Transverse colon (tissue), 4 donors: ENCODE data around the gene GNB1L. TPM values are rescaled to one million over a fixed set of nuclear protein-coding genes. Genes with fewer than 3 reads are reported as not detected.

Experiments
- DNase-seq: peaks from one replicate; pipeline ENCODE4 v3.0.0-alpha.2; 2019
- H3K27ac ChIP-seq, 4 donors: fragments of 200-600 bp; sonication (generic); 2 replicates each; pipeline ENCODE4 v1.5.1; 2016 to 2018; ENCODE audit warnings: inconsistent platforms in 4 of 4
- H3K27me3 ChIP-seq: fragments of 200-600 bp; sonication (generic); 2 replicates; pipeline ENCODE4 v1.5.1; 2017; ENCODE audit warnings: inconsistent platforms
- H3K36me3 ChIP-seq, 4 donors: fragments of 200-600 bp; sonication (generic); 2 replicates each; pipeline ENCODE4 v1.5.1; 2017 to 2019; ENCODE audit warnings: inconsistent platforms in 4 of 4
- H3K4me1 ChIP-seq, 4 donors: fragments of 200-600 bp; sonication (generic); 2 replicates each; pipeline ENCODE4 v1.5.1; 2017 to 2020; ENCODE audit warnings: inconsistent platforms in 4 of 4
- H3K4me3 ChIP-seq, 4 donors: fragments of 200-600 bp; sonication (generic); 1 replicate in 1 of 4; 2 replicates in 3 of 4; pipeline versions ENCODE4 v1.5.1 to v1.6.1; 2017 to 2019; ENCODE audit warnings: inconsistent platforms in 4 of 4
- H3K9me3 ChIP-seq, 2 donors: fragments of 200-600 bp; sonication (generic); 2 replicates each; pipeline ENCODE4 v1.5.1; 2017 to 2019; ENCODE audit warnings: inconsistent platforms in 2 of 2
- EP300 ChIP-seq: sonication (generic); formaldehyde crosslinking; IDR thresholded peaks from one replicate; pipeline ENCODE4 v1.6.1; 2017; ENCODE audit warnings: antibody characterized with exemption, low read depth
- POLR2A ChIP-seq: fragments of 450-650 bp; IDR thresholded peaks from one replicate; pipeline ENCODE4 v1.6.1; 2016; ENCODE audit warnings: antibody characterized with exemption, mild to moderate bottlenecking, moderate library complexity
- POLR2AphosphoS5 ChIP-seq, 3 donors: sonication (generic); formaldehyde crosslinking; IDR thresholded peaks; one replicate each; pipeline ENCODE4 v1.6.1; 2016; ENCODE audit warnings: antibody characterized with exemption in 3 of 3
- WGBS, 2 donors: methylation state at CpG; one replicate each; pipeline ENCODE4 v1.1.5; 2018; ENCODE audit warnings: low coverage in 1 of 2; 5-methylcytosine and 5-hydroxymethylcytosine counted together
- in situ Hi-C, 4 donors: fragments of 200-750 bp; cut with MboI; loops; one replicate each; pipeline versions ENCODE4 v1.15.0 to v1.15.1; 2017; ENCODE audit warnings: low sequenced_read_pairs in 3 of 4, low pct_ligation_motif_present in 1 of 4, low pct_unique_long_range_greater_than_20kb in 1 of 4
- intact Hi-C: fragments of 100-400 bp; cut with DNase I; formaldehyde crosslinking; loops from one replicate; pipeline ENCODE4 v1.15.1; 2023; ENCODE audit warnings: low total_unique reads
- total RNA-seq, 4 donors: library from RNA; depleted of rRNA; stranded (reverse); fragments of >200 nt; gene quantifications; one replicate each; pipeline ENCODE4 v1.1.0, GENCODE V29; 2016
- TF ChIP-seq, protein P1 (sequence below), 5 experiments: fragments of 200-600 bp in 3 of 5; fragments of 450-650 bp in 2 of 5; sonication (generic) in 3 of 5; IDR thresholded peaks; 1 replicate in 2 of 5; 2 replicates in 3 of 5; pipeline ENCODE4 v1.5.1; 2016 to 2017; ENCODE audit warnings: antibody characterized with exemption in 5 of 5, inconsistent platforms in 3 of 5, mild to moderate bottlenecking in 2 of 5, moderate library complexity in 1 of 5

GNB1L gene
- total RNA-seq, 4 donors from 2014 or later, result 0.80 to 4.8 (median 2.8) TPM

DNA sequence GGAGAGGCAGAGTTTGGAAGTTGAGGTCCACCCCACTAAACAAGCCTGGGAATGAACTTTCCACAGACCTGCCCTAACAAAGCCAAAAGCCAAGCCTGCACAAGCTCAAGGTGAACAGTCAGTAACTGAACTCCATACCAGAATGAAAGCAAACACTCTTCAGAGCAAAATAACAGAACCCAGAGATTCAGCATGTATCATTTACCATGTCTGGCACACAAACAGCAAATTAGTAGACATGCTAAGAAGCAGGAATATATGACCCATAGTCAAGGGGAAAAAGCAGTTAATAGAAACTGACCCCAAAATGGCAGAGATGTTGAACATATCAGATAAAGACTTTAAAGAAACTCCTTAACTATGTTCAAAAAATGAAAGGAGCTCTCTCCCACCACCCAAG lies 62.8 kb downstream of the GNB1L start:
- H3K27ac ChIP-seq, result no peak overlapping the region
- TF ChIP-seq POLR2AphosphoS5 (IDR thresholded peaks at IDR 0.05), result no peak
- TF ChIP-seq EP300, result no peak
- TF ChIP-seq, protein P1, sequence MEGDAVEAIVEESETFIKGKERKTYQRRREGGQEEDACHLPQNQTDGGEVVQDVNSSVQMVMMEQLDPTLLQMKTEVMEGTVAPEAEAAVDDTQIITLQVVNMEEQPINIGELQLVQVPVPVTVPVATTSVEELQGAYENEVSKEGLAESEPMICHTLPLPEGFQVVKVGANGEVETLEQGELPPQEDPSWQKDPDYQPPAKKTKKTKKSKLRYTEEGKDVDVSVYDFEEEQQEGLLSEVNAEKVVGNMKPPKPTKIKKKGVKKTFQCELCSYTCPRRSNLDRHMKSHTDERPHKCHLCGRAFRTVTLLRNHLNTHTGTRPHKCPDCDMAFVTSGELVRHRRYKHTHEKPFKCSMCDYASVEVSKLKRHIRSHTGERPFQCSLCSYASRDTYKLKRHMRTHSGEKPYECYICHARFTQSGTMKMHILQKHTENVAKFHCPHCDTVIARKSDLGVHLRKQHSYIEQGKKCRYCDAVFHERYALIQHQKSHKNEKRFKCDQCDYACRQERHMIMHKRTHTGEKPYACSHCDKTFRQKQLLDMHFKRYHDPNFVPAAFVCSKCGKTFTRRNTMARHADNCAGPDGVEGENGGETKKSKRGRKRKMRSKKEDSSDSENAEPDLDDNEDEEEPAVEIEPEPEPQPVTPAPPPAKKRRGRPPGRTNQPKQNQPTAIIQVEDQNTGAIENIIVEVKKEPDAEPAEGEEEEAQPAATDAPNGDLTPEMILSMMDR (IDR thresholded peaks at IDR 0.05), result no peak
- TF ChIP-seq POLR2A, result no peak
- in situ Hi-C loops (no loop called here), intact Hi-C loops (no loop called here)
- no peaks in the 10 kb centered on the region for H3K4me1 ChIP-seq
- no peak overlapping the region for H3K4me3 ChIP-seq
- no peaks in the 10 kb centered on the region for H3K36me3 ChIP-seq
- H3K9me3 ChIP-seq, result no peaks in the 10 kb centered on the region
- DNase-seq, result no peak
- H3K27me3 ChIP-seq, result no peaks in the 10 kb centered on the region

DNA sequence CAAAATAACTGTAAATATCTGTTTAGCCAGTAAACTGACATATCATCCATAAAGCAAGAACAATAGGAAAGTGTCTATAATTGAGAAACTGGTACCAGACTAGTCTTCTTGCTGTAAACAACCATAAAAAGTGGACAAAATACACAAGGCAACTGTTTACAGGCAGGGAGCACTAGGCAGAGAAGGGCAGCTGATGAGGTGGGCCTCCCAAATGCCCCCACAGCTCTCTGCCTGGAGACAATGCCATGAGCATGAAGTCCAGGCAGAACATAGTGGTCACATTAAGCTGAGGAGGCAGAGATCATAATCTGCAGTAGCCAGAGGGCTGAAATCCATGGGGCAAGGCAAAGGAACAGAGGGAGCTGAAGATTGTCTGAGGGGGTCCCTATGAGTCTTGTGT lies 63.4 kb downstream of the GNB1L start:
- TF ChIP-seq, protein P1 (IDR thresholded peaks at IDR 0.05), result no peak
- TF ChIP-seq POLR2AphosphoS5 (IDR thresholded peaks at IDR 0.05) (no peak), EP300 (no peak), POLR2A (no peak)
- no peaks in the 10 kb centered on the region for H3K36me3 ChIP-seq
- H3K27ac ChIP-seq, result no peak overlapping the region
- H3K4me1 ChIP-seq, result no peaks in the 10 kb centered on the region
- no peak overlapping the region for H3K4me3 ChIP-seq
- DNase-seq, result no peak
- H3K27me3 ChIP-seq, result no peaks in the 10 kb centered on the region
- H3K9me3 ChIP-seq, result no peaks in the 10 kb centered on the region
- in situ Hi-C loops (no loop called here), intact Hi-C loops (no loop called here)

DNA sequence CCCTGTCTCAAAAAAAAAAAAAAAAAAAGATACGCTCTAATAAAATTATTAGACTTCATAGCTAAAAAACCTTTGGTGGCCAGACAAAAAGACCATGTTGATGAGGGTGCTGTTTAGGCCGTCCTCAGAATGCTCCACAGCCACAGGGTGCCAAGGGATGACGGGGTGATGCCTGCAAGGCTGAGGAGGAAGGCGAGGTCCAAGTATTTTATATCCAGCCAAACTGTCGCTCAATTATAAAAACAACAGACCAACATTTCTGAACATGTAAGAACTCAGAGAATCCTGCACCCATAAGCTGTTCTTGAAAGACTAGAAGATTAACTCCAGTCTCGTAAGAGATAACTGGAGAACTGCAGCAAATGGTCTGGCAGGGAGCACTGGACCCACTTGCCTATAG lies 64.8 kb downstream of the GNB1L start:
- H3K4me3 ChIP-seq, result no peak overlapping the region
- no peaks in the 10 kb centered on the region for H3K9me3 ChIP-seq
- H3K27ac ChIP-seq, result no peak overlapping the region
- 90 to 97% methylated on average over 6 of the region's 6 CpGs for WGBS, 2 donors
- DNase-seq, result no peak
- TF ChIP-seq POLR2A, result no peak
- no peak for TF ChIP-seq EP300
- no peak for TF ChIP-seq POLR2AphosphoS5 (IDR thresholded peaks at IDR 0.05)
- TF ChIP-seq, protein P1 (IDR thresholded peaks at IDR 0.05), result no peak
- H3K36me3 ChIP-seq, result no peaks in the 10 kb centered on the region
- no peaks in the 10 kb centered on the region for H3K4me1 ChIP-seq
- no peaks in the 10 kb centered on the region for H3K27me3 ChIP-seq
- in situ Hi-C loops (no loop called here), intact Hi-C loops (no loop called here)

DNA sequence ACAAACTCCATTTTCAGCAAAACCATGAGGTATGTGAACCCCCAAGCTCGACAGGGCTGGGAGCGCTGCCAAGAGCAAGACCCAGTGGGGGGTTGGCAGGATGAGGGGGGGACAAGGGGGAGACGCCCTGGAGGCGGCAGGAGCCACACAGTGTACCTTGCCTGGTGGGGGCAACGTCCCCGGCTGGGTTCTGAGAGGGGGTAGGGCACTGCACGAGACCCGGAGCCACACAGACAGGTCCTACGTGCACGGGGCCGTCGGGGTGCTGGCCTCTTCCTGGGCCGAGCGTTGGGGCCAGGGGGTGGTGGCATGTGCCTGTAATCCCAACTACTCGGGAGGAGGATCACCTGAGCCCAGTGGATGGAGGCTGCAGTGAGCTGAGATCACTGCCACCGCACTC lies 65.3 kb downstream of the GNB1L start:
- no peaks in the 10 kb centered on the region for H3K9me3 ChIP-seq
- WGBS, 2 donors, result 90 to 100% methylated on average over 1 to 16 of the region's 16 CpGs
- in situ Hi-C loops, result no loop called here

More for the DNA sequence above, 65.3 kb downstream of the GNB1L start:
- no peak for DNase-seq
- no peak overlapping the region for H3K27ac ChIP-seq
- intact Hi-C loops, result no loop called here
- H3K27me3 ChIP-seq, result no peaks in the 10 kb centered on the region
- TF ChIP-seq POLR2A (no peak), EP300 (no peak), POLR2AphosphoS5 (IDR thresholded peaks at IDR 0.05) (no peak)
- TF ChIP-seq, protein P1 (IDR thresholded peaks at IDR 0.05), result no peak
- no peak overlapping the region for H3K4me3 ChIP-seq
- H3K36me3 ChIP-seq, result no peaks in the 10 kb centered on the region
- H3K4me1 ChIP-seq, result no peaks in the 10 kb centered on the region
